Hepatocyte (in vitro differentiated cells): ENCODE measurements around the gene PCYT1B. TPM values are rescaled to one million over a fixed set of nuclear protein-coding genes. Genes with fewer than 3 reads are reported as not detected.

Experiments used
- DNase-seq: peaks from one replicate; pipeline ENCODE4 v3.0.0-alpha.2; 2016; ENCODE audit warnings: low spot score
- H2AFZ ChIP-seq: fragments of 200-600 bp; sonication (generic); 2 replicates; pipeline ENCODE4 v1.6.0; 2016; ENCODE audit warnings: antibody characterized with exemption, mild to moderate bottlenecking
- H3K27ac ChIP-seq: fragments of 200-600 bp; sonication (generic); 2 replicates; pipeline ENCODE4 v1.5.1; 2016; ENCODE audit warnings: mild to moderate bottlenecking
- H3K27me3 ChIP-seq: fragments of 200-600 bp; sonication (generic); 2 replicates; pipeline ENCODE4 v1.6.1; 2016
- H3K36me3 ChIP-seq: fragments of 200-600 bp; sonication (generic); replicated peaks from 2 replicates; pipeline ENCODE4 v1.5.1; 2016; ENCODE audit warnings: low read depth; ENCODE audit not compliant: insufficient read depth
- H3K4me1 ChIP-seq: fragments of 200-600 bp; sonication (generic); 2 replicates; pipeline ENCODE4 v1.5.1; 2016; ENCODE audit warnings: mild to moderate bottlenecking, moderate library complexity; ENCODE audit not compliant: insufficient read depth
- H3K4me2 ChIP-seq: fragments of 200-600 bp; sonication (generic); 2 replicates; pipeline ENCODE4 v1.6.0; 2016
- H3K4me3 ChIP-seq: fragments of 200-600 bp; sonication (generic); 2 replicates; pipeline ENCODE4 v1.5.1; 2016; ENCODE audit warnings: mild to moderate bottlenecking
- H3K79me2 ChIP-seq: fragments of 200-600 bp; sonication (generic); 2 replicates; pipeline ENCODE4 v1.6.0; 2017; ENCODE audit warnings: mild to moderate bottlenecking
- H3K9me2 ChIP-seq: fragments of 200-600 bp; sonication (generic); replicated peaks from 2 replicates; pipeline ENCODE4 v1.6.0; 2017; ENCODE audit warnings: mild to moderate bottlenecking; ENCODE audit not compliant: insufficient read depth
- H3K9me3 ChIP-seq: fragments of 200-600 bp; sonication (generic); 2 replicates; pipeline ENCODE4 v1.5.1; 2016; ENCODE audit warnings: low read depth, mild to moderate bottlenecking
- H4K20me1 ChIP-seq: fragments of 200-600 bp; sonication (generic); 2 replicates; pipeline ENCODE4 v1.6.0; 2016; ENCODE audit warnings: mild to moderate bottlenecking; ENCODE audit not compliant: insufficient read depth, poor library complexity, severe bottlenecking
- CTCF ChIP-seq: fragments of 200-600 bp; sonication (generic); IDR thresholded peaks from 2 replicates; pipeline ENCODE4 v1.5.1; 2016; ENCODE audit warnings: antibody characterized with exemption, mild to moderate bottlenecking; ENCODE audit not compliant: poor library complexity
- EZH2 ChIP-seq: fragments of 200-600 bp; sonication (generic); IDR thresholded peaks from 2 replicates; pipeline ENCODE4 v1.6.1; 2016; ENCODE audit warnings: antibody characterized with exemption, mild to moderate bottlenecking, borderline replicate concordance
- EZH2phosphoT487 ChIP-seq: fragments of 200-600 bp; sonication (generic); IDR thresholded peaks from one replicate; pipeline ENCODE4 v1.6.1; 2018; ENCODE audit warnings: antibody characterized with exemption, mild to moderate bottlenecking, low read depth, moderate library complexity; ENCODE audit not compliant: unreplicated experiment, severe bottlenecking
- WGBS: methylation state at CpG from one replicate; pipeline ENCODE4 v1.1.6; 2016; ENCODE audit warnings: low lambda C conversion rate; ENCODE audit errors: missing lambda C conversion rate; 5-methylcytosine and 5-hydroxymethylcytosine counted together
- polyA plus RNA-seq: library from polyadenylated mRNA; unstranded; fragments of >200 nt; fragmentation: Nextera tagmentation; extraction: Ambion mirVana; gene quantifications from 2 replicates; pipeline ENCODE4 v1.2.1, GENCODE V29; 2016
- total RNA-seq: library from RNA; depleted of rRNA; stranded (reverse); fragments of >200 nt; gene quantifications from 2 replicates; pipeline ENCODE4 v1.2.3, GENCODE V29; 2014

PCYT1B gene
- total and polyA plus RNA-seq, 2 experiments from 2014 or later: 7.8 to 17.1 TPM

DNA sequence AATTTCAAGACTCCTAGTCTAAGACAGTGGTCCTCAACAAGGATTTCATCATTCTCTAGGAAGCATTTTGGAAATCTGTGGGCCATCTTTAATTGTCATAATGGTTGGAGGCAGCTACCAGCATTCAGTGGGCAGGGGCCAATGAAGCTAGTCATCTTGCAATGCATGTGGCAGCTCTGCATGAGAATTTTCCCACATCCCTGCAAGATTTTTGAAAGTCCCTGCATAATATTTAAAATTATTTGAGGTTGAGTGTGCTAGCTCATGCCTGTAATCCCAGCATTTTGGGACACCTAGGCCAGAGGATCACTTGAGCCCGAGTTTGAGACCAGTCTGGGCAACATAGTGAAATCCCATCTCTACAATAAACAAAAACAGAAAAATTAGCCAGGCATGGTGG, 44.0 kb downstream of the PCYT1B start:
- TF ChIP-seq EZH2phosphoT487 (no peak), EZH2 (no peak), CTCF (no peak)
- Histone ChIP-seq H3K27ac (no peak overlapping the region), H4K20me1 (no peaks in the 10 kb centered on the region), H3K4me3 (no peak overlapping the region), H3K9me3 (no peaks in the 10 kb centered on the region), H3K9me2 (no peaks in the 10 kb centered on the region), H3K4me1 (peaks cover 4% of the 10 kb centered on the region), H3K79me2 (no peaks in the 10 kb centered on the region), H2AFZ (no peak overlapping the region), H3K36me3 (no peaks in the 10 kb centered on the region), H3K4me2 (no peak overlapping the region), H3K27me3 (no peaks in the 10 kb centered on the region)
- DNase-seq: no peak
- WGBS: 72% methylated on average over 1 of the region's 1 CpG

- WGBS: 97% methylated on average over 4 of the region's 4 CpGs
- no peaks in the 10 kb centered on the region for H3K36me3 ChIP-seq
These were observed 45.3 kb downstream of the PCYT1B start for GRCh38 chrX:24601858-24602257.

DNA sequence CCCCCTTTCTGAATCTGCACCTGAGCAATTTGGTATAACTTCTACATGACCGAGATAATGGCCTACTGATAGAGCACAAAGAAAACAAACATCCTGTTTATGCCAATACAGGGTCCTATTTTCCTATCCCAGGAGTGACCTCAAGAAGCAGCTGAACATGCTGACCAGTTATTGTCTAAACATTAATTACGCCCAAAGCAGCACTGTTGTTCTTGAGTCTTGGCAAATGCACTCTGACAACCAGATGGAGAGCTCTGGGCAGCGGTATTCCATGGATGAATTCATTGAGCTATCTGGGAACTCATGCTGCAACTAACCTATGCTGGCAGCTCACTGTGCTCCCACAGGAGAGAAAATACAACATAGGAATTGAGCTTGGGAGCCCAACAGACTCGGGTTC, 52.6 kb downstream of the PCYT1B start:
- no peak for DNase-seq
- no peaks in the 10 kb centered on the region for H3K36me3 ChIP-seq
- H4K20me1 ChIP-seq: no peaks in the 10 kb centered on the region
- no peak overlapping the region for H3K27ac ChIP-seq
- H3K4me1 ChIP-seq: no peaks in the 10 kb centered on the region
- H3K4me3 ChIP-seq: no peak overlapping the region
- no peak overlapping the region for H2AFZ ChIP-seq
- no peaks in the 10 kb centered on the region for H3K79me2 ChIP-seq
- no peak overlapping the region for H3K4me2 ChIP-seq
- no peak for TF ChIP-seq EZH2
- TF ChIP-seq EZH2phosphoT487: no peak
- WGBS: 92% methylated on average over 4 of the region's 4 CpGs
- H3K9me2 ChIP-seq: no peaks in the 10 kb centered on the region
- no peaks in the 10 kb centered on the region for H3K27me3 ChIP-seq
- no peaks in the 10 kb centered on the region for H3K9me3 ChIP-seq

More at GRCh38 chrX:24601858-24602257, 45.3 kb downstream of the PCYT1B start:
- TF ChIP-seq EZH2: no peak
- no peak for TF ChIP-seq CTCF
- no peak for TF ChIP-seq EZH2phosphoT487
- H2AFZ ChIP-seq: no peak overlapping the region
- H3K27ac ChIP-seq: no peak overlapping the region
- no peaks in the 10 kb centered on the region for H3K27me3 ChIP-seq
- no peaks in the 10 kb centered on the region for H3K9me2 ChIP-seq
- H3K4me3 ChIP-seq: no peak overlapping the region
- H3K4me2 ChIP-seq: no peak overlapping the region
- no peak for DNase-seq
- no peaks in the 10 kb centered on the region for H3K9me3 ChIP-seq
- no peaks in the 10 kb centered on the region for H3K4me1 ChIP-seq
- H4K20me1 ChIP-seq: no peaks in the 10 kb centered on the region
- no peaks in the 10 kb centered on the region for H3K79me2 ChIP-seq

GRCh38 chrX:24590111-24590510, 57.0 kb downstream of the PCYT1B start:
- no peak for DNase-seq
- TF ChIP-seq EZH2phosphoT487 (no peak), CTCF (no peak), EZH2 (no peak)
- H3K9me2 ChIP-seq: no peaks in the 10 kb centered on the region

More at GRCh38 chrX:24590111-24590510, 57.0 kb downstream of the PCYT1B start:
- Histone ChIP-seq H3K27ac (no peak overlapping the region), H3K79me2 (no peaks in the 10 kb centered on the region), H3K4me3 (no peak overlapping the region), H3K4me1 (no peaks in the 10 kb centered on the region), H3K36me3 (no peaks in the 10 kb centered on the region), H3K9me3 (no peaks in the 10 kb centered on the region), H2AFZ (no peak overlapping the region), H3K4me2 (no peak overlapping the region), H4K20me1 (no peaks in the 10 kb centered on the region), H3K27me3 (no peaks in the 10 kb centered on the region)
- 91% methylated on average over 5 of the region's 5 CpGs for WGBS
